NOMO-1 treated with dmso at 0.1 percent for 144 hours (cell line): ENCODE results near the gene SMIM33.
"Not testable (repeated sequence)": the region's sequence is repeated elsewhere in the genome, so short reads cannot be mapped to it uniquely, and the experiment has no call there.

Experiments
- DNase-seq: peaks from one replicate; lab custom pipeline; 2025; ENCODE audit not compliant: unreplicated experiment; lab: John Stamatoyannopoulos, UW

The SMIM33 gene

GRCh38 chr5:139456776-139457175 lies 14.0 kb upstream of the SMIM33 start:
- DNase-seq, result no peak

GRCh38 chr5:139457241-139457640 lies 13.6 kb upstream of the SMIM33 start:
- no peak for DNase-seq

GRCh38 chr5:139457653-139458306 lies 13.0 kb upstream of the SMIM33 start:
- no peak for DNase-seq

GRCh38 chr5:139458580-139459407 lies 12.0 kb upstream of the SMIM33 start:
- no peak for DNase-seq

- no peak for DNase-seq
Measured at GRCh38 chr5:139459451-139459934, 11.3 kb upstream of the SMIM33 start.

GRCh38 chr5:139460455-139460854 lies 10.3 kb upstream of the SMIM33 start:
- DNase-seq, result no peak

- DNase-seq, result no peak
Measured at GRCh38 chr5:139461176-139461575, 9.6 kb upstream of the SMIM33 start.

GRCh38 chr5:139461698-139462097 lies 9.1 kb upstream of the SMIM33 start:
- no peak for DNase-seq

- DNase-seq, result no peak
Measured at GRCh38 chr5:139462586-139463276, 8.1 kb upstream of the SMIM33 start, which contains the start of gene ECSCR. ECSCR (minus strand) TSS chr5:139462743; CDS start chr5:139462670, 73 bp downstream.

GRCh38 chr5:139468421-139468931 lies 2.3 kb upstream of the SMIM33 start:
- DNase-seq, result peak; percentile 73

GRCh38 chr5:139472386-139473030 lies 1.7 kb downstream of the SMIM33 start:
- DNase-seq, result no peak

GRCh38 chr5:139473105-139473504 lies 2.3 kb downstream of the SMIM33 start:
- no peak for DNase-seq

GRCh38 chr5:139473565-139473964 lies 2.8 kb downstream of the SMIM33 start:
- no peak for DNase-seq

GRCh38 chr5:139474890-139475791 lies 4.3 kb downstream of the SMIM33 start:
- DNase-seq, result peak; percentile 98

GRCh38 chr5:139475865-139476617 lies 5.2 kb downstream of the SMIM33 start:
- DNase-seq, result no peak

- DNase-seq, result not testable (repeated sequence)
Measured at GRCh38 chr5:139478657-139479423, 8.0 kb downstream of the SMIM33 start.

GRCh38 chr5:139479729-139480128 lies 8.9 kb downstream of the SMIM33 start:
- DNase-seq, result not testable (repeated sequence)

GRCh38 chr5:139481122-139481533 lies 10.3 kb downstream of the SMIM33 start:
- DNase-seq, result no peak
